A549 (cell line): ENCODE results near the gene LANCL1. TPM values are rescaled to one million over a fixed set of nuclear protein-coding genes. Genes with fewer than 3 reads are reported as not detected.

Experiments
- ATAC-seq, 2 experiments: fragments of 200-7000 bp in 1 of 2; fragments of >200 bp in 1 of 2; cut with Nextera tagmentation in 1 of 2; cut with Tn5 transposase in 1 of 2; 3 replicates each; pipeline versions ENCODE4 v1.8.0 to v1.9.1; 2018 to 2020; ENCODE audit warnings: mild to moderate bottlenecking in 1 of 2, moderate library complexity in 1 of 2
- CTCF ChIA-PET: fragments of 300-600 bp; sonication (Branson Sonifier 250); formaldehyde crosslinking; extraction: SDS; loops from one replicate; lab custom pipeline; 2021; ENCODE audit warnings: antibody characterized with exemption, inconsistent platforms; lab: Yijun Ruan, JAX
- POLR2A ChIA-PET: fragments of 350-600 bp; formaldehyde crosslinking; extraction: SDS; loops from one replicate; lab custom pipeline; 2021; ENCODE audit warnings: antibody characterized with exemption, inconsistent platforms; lab: Yijun Ruan, JAX
- DNase-seq, 2 experiments: peaks; one replicate each; pipeline versions ENCODE4 v3.0.0 to v3.0.0-alpha.2; 2011 to 2016; ENCODE audit warnings: low read depth in 1 of 2, low spot score in 1 of 2
- FAIRE-seq: peaks from 2 replicates; lab custom pipeline; 2011; peaks lifted over from hg19 to GRCh38; lab: Jason Lieb, UNC
- H3K27ac ChIP-seq, 2 experiments: fragments of >200 bp; sonication (Bioruptor Twin); formaldehyde crosslinking; 3 replicates each; pipeline ENCODE4 v1.5.1; 2016 to 2017
- H3K4me1 ChIP-seq: fragments of >200 bp; sonication (Bioruptor Twin); formaldehyde crosslinking; 3 replicates; pipeline ENCODE4 v1.6.1; 2016
- H3K4me2 ChIP-seq: fragments of >200 bp; sonication (Bioruptor Twin); formaldehyde crosslinking; 3 replicates; pipeline ENCODE4 v1.6.1; 2016
- H3K4me3 ChIP-seq: fragments of >200 bp; sonication (Bioruptor Twin); formaldehyde crosslinking; 3 replicates; pipeline ENCODE4 v1.5.1; 2016
- H3K9me3 ChIP-seq: fragments of >200 bp; sonication (Bioruptor Twin); formaldehyde crosslinking; 3 replicates; pipeline ENCODE4 v1.6.1; 2016
- ATOH8 ChIP-seq: fragments of 250-450 bp; sonication (Bioruptor Pico); IDR thresholded peaks from 2 replicates; pipeline ENCODE4 v1.5.0; 2020; ENCODE audit warnings: low read depth, mild to moderate bottlenecking, moderate library complexity
- BHLHE40 ChIP-seq: IDR thresholded peaks from 2 replicates; pipeline ENCODE4 v1.6.1; 2012; ENCODE audit warnings: low read depth, low read length, inconsistent platforms
- CTCF ChIP-seq: fragments of >200 bp; sonication (Bioruptor Twin); formaldehyde crosslinking; IDR thresholded peaks from 3 replicates; pipeline ENCODE4 v1.5.1; 2016
- EHF ChIP-seq: fragments of 250-450 bp; sonication (Bioruptor Pico); IDR thresholded peaks from 2 replicates; pipeline ENCODE4 v1.5.0; 2020; ENCODE audit warnings: mild to moderate bottlenecking
- ESRRA ChIP-seq: fragments of 150-350 bp; IDR thresholded peaks from 2 replicates; pipeline ENCODE4 v1.6.1; 2014; ENCODE audit warnings: mild to moderate bottlenecking, low read length, borderline replicate concordance
- FOSL2 ChIP-seq, 2 experiments: fragments of 450-650 bp in 1 of 2; fragments of >200 bp in 1 of 2; sonication (Bioruptor Twin) in 1 of 2; formaldehyde crosslinking; IDR thresholded peaks; 2 replicates each; pipeline versions ENCODE4 v1.5.0 to v1.6.1; 2016 to 2020; ENCODE audit warnings: mild to moderate bottlenecking in 1 of 2, moderate library complexity in 1 of 2
- HDAC2 ChIP-seq: fragments of 200-600 bp; sonication (generic); IDR thresholded peaks from 2 replicates; pipeline ENCODE4 v1.6.1; 2016
- HEYL ChIP-seq: fragments of 250-450 bp; sonication (Bioruptor Pico); IDR thresholded peaks from 2 replicates; pipeline ENCODE4 v1.8.0; 2021; ENCODE audit warnings: mild to moderate bottlenecking, moderate library complexity
- HMGXB4 ChIP-seq: fragments of 250-450 bp; sonication (Bioruptor Pico); IDR thresholded peaks from 2 replicates; pipeline ENCODE4 v1.5.0; 2021; ENCODE audit warnings: mild to moderate bottlenecking, moderate library complexity, borderline replicate concordance
- HOXB5 ChIP-seq: fragments of 250-450 bp; sonication (Bioruptor Pico); IDR thresholded peaks from 2 replicates; pipeline ENCODE4 v1.5.0; 2020; ENCODE audit warnings: mild to moderate bottlenecking, moderate library complexity
- JUN ChIP-seq, 2 experiments: fragments of >200 bp; sonication (Bioruptor Twin); formaldehyde crosslinking; IDR thresholded peaks; 2 replicates in 1 of 2; 3 replicates in 1 of 2; pipeline ENCODE4 v1.6.1; 2016 to 2017
- JUNB ChIP-seq: fragments of >200 bp; sonication (Bioruptor Twin); formaldehyde crosslinking; IDR thresholded peaks from 2 replicates; pipeline ENCODE4 v1.6.1; 2016
- KDM5A ChIP-seq: fragments of 200-600 bp; sonication (generic); IDR thresholded peaks from 2 replicates; pipeline ENCODE4 v1.6.1; 2016; ENCODE audit warnings: antibody characterized with exemption, mild to moderate bottlenecking
- MAX ChIP-seq: IDR thresholded peaks from 2 replicates; pipeline ENCODE4 v1.6.1; 2012
- MYC ChIP-seq: IDR thresholded peaks from 2 replicates; pipeline ENCODE4 v1.6.1; 2012; ENCODE audit warnings: mild to moderate bottlenecking, inconsistent platforms, low read length, improper control_type of control experiment, borderline replicate concordance
- NFE2L2 ChIP-seq: fragments of 150-350 bp; conservative IDR thresholded peaks from 2 replicates; pipeline ENCODE4 v1.6.1; 2014; ENCODE audit warnings: low read length
- PHF8 ChIP-seq: fragments of 200-600 bp; sonication (generic); IDR thresholded peaks from 2 replicates; pipeline ENCODE4 v1.6.1; 2016; ENCODE audit warnings: low read depth, mild to moderate bottlenecking, antibody characterized with exemption, moderate library complexity, borderline replicate concordance
- POLR2A ChIP-seq: IDR thresholded peaks from 2 replicates; pipeline ENCODE4 v1.6.1; 2012; ENCODE audit warnings: mild to moderate bottlenecking, low read length
- POLR2AphosphoS2 ChIP-seq: conservative IDR thresholded peaks from 2 replicates; pipeline ENCODE4 v1.6.1; 2012; ENCODE audit warnings: low read length, improper control_type of control experiment, inconsistent platforms
- REST ChIP-seq: fragments of 200-600 bp; sonication (generic); IDR thresholded peaks from 2 replicates; pipeline ENCODE4 v1.6.1; 2016; ENCODE audit warnings: antibody characterized with exemption, mild to moderate bottlenecking, moderate library complexity
- RFX5 ChIP-seq: fragments of 450-650 bp; IDR thresholded peaks from 2 replicates; pipeline ENCODE4 v1.7.1; 2014; ENCODE audit warnings: antibody characterized with exemption, mild to moderate bottlenecking, moderate library complexity
- SMC3 ChIP-seq: fragments of >200 bp; sonication (Bioruptor Twin); formaldehyde crosslinking; IDR thresholded peaks from 3 replicates; pipeline ENCODE4 v1.6.1; 2018; ENCODE audit warnings: inconsistent platforms
- ZC3H11A ChIP-seq: fragments of 450-650 bp; IDR thresholded peaks from 2 replicates; pipeline ENCODE4 v1.6.1; 2014; ENCODE audit warnings: antibody characterized with exemption, mild to moderate bottlenecking
- WGBS: methylation state at CpG from one replicate; pipeline ENCODE4 v1.1.6; 2017; ENCODE audit errors: missing lambda C conversion rate; 5-methylcytosine and 5-hydroxymethylcytosine counted together
- polyA plus RNA-seq, 4 experiments: library from polyadenylated mRNA; depleted of rRNA in 3 of 4; stranded (reverse); fragments of >200 nt; fragmentation: RNase III in 1 of 4; extraction: RNeasy Plus Mini Kit Qiagen cat#74134 plus additional on column Dnase treatment in 1 of 4; gene quantifications; 2 replicates in 3 of 4; 3 replicates in 1 of 4; pipeline ENCODE4 v1.2.3, GENCODE V29; 2011 to 2017

LANCL1 gene
- polyA plus RNA-seq, 2 of the 4 experiments (the other 2 are of a cell fraction), result 30.1 to 83.7 TPM

GRCh38 chr2:210459880-210460279, 16.7 kb downstream of the LANCL1 start:
- ChIA-PET POLR2A (no interaction called here), CTCF (no interaction called here)
- Histone ChIP-seq H3K27ac (no peak overlapping the region), H3K4me1 (no peaks in the 10 kb centered on the region), H3K9me3 (no peaks in the 10 kb centered on the region), H3K4me3 (no peak overlapping the region), H3K4me2 (no peak overlapping the region)
- 92% methylated on average over 5 of the region's 5 CpGs for WGBS
- TF ChIP-seq HDAC2 (no peak), ZC3H11A (no peak), NFE2L2 (no peak), BHLHE40 (no peak)
- DNase-seq (no peak), FAIRE-seq (no peak), ATAC-seq (no peak)

- Histone ChIP-seq H3K4me3 (no peak overlapping the region), H3K4me2 (no peak overlapping the region), H3K9me3 (no peaks in the 10 kb centered on the region), H3K27ac (no peak overlapping the region), H3K4me1 (no peaks in the 10 kb centered on the region)
- DNase-seq (no peak), FAIRE-seq (no peak), ATAC-seq (no peak)
- TF ChIP-seq RFX5 (no peak), HOXB5 (CRISPR knock-in tag) (no peak), PHF8 (no peak), ESRRA (no peak), ATOH8 (CRISPR knock-in tag) (no peak), JUN (IDR thresholded peaks at IDR 0.05) (no peak), REST (no peak), SMC3 (no peak), MYC (no peak), CTCF (no peak), EHF (CRISPR knock-in tag) (no peak), JUNB (no peak), HMGXB4 (CRISPR knock-in tag) (no peak), POLR2A (no peak), POLR2AphosphoS2 (no peak), HEYL (CRISPR knock-in tag) (no peak), MAX (no peak), FOSL2 (IDR thresholded peaks at IDR 0.05) (no peak), FOSL2 (CRISPR knock-in tag; IDR thresholded peaks at IDR 0.05) (no peak), KDM5A (no peak)
- CTCF ChIA-PET, result no interaction called here
- POLR2A ChIA-PET, result no interaction called here
- 100% methylated on average over 3 of the region's 3 CpGs for WGBS
These were observed 17.2 kb downstream of the LANCL1 start for GRCh38 chr2:210459407-210459806.
